ENCODE measurements around the gene MMP11.

MMP11 gene

DNA sequence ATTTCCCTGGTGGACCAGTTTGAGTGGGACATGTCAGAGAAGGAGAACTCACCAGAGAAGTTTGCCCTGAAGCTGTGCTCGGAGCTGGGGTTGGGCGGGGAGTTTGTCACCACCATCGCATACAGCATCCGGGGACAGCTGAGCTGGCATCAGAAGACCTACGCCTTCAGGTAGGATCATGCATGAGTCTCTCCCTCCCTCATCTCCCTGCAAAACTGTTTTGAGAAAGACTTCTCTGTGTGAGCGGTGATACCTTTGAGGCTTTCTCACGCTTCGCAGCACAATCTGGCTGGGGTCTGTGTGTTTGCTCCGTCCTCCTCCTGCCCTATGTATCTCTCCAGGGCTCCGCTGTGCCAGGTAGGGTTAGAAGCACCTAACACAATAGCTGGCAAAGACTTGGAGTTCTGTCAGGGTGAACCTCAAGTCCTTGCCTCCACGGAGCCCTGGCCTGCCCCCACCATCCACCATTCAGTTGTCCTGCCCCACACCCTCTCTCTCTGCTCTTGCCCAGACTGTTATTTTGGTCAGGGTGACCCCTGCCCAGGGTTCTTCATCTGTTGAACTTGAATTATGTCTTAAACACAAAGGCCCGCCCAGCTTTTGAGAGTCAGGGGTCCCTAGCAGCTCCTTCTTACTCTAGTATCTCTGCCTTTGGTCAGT lies 52.7 kb downstream of the MMP11 start:
- DNase-seq, result peak in 3 of 10 donors; percentile 2 to 70 (median 59)

DNA sequence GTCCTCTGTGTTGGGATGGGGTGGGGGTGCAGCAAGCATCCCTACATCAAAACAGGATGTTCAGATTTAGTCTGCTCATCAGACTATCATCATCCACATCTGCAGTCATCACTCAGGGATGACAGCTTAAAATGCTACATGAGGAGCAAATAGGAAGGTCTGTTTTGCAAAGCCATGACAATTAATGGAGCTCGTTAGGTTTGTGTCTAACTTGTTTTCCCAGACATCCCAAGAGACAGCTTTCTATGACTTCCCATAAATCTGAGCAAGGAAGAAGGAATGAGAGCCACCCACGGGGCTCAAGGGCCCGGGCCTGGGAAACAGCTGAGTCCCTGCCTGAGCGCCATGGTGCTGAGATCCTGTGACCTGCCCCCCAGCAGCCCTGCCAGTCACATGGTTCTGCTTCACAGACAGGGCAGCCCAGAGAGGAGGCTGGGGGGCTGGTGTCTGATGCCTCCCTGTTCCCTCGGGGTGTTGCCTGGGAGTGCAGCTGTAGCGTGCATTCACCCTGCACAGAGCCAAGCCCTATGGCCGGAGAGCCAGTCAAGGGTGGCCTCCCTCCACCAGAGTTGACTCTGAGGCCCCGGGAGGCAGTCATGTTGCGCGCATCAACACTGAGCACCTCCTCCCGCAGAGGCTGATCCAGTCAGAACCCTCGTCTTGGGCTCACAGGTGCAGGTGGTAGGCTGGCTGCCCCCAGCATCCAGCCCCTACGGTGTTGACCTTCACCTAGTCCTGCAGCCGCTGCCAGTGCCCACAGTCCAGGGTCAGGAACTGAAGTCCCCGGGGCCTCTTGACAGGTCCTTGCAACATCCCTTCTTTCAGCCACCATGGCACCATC lies 54.1 kb downstream of the MMP11 start:
- peak in 3 of 10 donors; percentile 60 to 69 (median 64) for DNase-seq
- intact Hi-C loops (cut with DNase I), result no loop called here

More for the DNA sequence above, 52.7 kb downstream of the MMP11 start:
- intact Hi-C loops (cut with DNase I), result no loop called here

DNA sequence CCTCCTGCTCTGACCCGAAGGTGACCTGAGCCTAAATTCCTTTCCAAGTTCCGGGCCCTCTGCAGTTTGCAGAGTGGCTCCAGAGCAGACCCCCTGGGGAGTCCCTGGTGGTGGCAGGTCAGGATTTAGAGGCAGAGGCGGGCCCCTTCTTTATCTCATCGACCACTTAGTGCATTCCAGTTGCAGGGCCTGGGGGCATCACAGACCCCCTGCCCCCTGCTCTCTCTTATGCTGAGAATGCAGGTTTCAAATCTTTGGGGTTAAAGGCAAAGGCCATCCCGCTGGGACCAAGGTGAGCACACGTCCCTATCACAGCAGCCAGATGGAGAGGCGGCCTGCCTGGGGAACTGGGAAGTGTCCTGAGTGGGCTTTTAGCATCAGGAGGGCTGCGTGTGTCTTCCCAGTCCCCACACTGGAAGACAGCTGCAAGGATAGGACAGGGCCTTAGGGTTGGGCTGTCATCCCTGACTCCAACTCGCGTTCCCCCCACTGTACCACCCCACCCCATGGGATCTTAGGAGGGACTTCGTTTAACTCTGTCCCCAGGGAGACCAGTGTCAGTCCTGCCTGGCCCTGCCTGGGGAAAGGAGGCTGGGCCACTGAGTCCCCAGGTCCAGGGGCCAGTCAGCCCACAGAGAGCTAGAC lies 54.8 kb downstream of the MMP11 start:
- DNase-seq, result peak in 3 of 10 donors; percentile 8 to 51 (median 33)
- intact Hi-C loops (cut with DNase I), result no loop called here

DNA sequence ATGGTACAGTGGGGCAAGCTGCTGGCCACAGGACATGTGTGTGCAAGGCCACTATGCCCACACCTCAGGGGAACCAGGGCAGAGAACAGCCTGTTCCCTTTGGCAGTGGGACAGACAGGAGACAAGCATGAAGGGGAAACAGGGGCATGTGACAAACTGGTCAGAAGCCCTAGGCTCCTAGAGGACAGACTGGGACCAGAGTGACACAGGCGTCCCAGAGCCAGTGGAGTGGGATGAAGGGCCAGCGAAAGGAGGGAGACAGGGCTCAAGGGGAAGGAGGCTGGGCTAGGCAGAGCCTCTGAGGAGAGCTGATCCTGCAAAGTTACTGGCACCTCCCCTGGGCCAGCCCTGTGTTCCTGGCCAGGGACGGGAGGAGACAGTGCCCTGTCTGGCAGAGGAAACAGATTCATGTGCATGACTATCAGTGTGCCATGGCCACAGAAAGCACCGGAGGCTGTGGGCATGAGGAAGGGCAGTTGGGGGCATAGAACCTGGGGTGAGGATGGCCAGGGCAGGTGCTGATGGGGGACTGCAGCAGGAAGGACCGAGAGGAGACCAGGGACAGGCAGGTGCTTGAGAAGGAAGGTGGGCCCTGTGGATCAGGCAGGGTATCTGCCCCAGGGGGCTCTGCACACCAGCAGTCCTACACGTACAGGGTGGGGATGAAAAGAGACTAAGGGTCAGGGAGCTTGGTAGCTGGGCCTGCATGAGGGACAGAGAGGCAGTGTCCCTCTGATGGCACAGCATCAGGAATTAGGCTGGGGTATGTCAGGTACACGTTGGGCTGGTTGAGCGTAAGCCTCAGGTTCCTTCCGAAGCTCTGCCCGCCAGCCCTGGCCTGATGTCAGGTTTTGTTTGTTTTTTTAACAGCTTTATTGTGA lies 56.4 kb downstream of the MMP11 start:
- peak in 3 of 10 donors; percentile 56 to 65 (median 59) for DNase-seq
- intact Hi-C loops (cut with DNase I), result no loop called here

DNA sequence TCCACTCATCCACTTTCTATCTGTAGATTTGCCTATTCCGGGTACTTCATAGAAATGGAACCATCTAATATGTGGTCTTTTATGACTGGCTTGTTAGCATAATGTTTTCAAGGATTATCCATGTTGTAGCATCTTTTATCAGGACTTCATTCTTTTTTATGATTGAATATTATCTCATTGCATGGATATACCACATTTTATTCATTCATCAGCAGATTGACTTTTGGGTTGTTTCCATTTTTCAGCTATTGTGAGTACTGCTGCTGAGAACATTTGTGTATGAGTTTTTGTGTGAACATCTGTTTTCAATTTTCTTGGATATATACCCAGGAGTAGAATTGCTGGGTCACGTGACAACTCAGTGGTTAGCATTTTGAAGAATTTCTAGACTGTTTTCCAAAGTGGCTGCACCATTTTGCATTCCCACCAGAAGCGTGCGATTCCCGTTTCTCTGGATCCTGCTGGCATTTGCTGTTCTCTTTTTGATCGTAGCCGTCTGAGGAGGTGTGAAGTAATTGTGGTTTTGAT lies 57.3 kb downstream of the MMP11 start:
- DNase-seq, result peak in 2 of 10 donors; percentile 12 to 42
- intact Hi-C loops (cut with DNase I), result no loop called here

DNA sequence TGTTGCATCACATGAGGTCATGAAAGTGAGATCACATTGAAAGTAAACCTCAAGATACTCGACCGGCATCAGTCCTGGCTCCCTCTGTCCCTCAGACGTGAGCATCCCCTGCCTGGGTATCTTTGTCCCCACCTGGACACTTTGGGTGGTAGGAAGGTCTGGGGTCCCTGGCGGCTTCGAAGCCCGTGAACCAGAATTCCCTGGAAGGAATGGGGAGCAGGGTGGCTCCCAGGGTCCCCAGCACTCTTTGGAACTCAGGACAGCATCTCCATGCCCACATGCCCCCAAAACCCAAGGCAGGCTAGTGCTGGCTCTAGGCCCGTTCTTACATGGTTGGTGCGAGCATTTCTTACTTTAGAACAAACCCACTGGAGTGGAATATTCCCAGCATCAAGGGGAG lies 58.6 kb downstream of the MMP11 start:
- peak in 2 of 10 donors; percentile 41 to 44 for DNase-seq
- intact Hi-C loops (cut with DNase I), result no loop called here

DNA sequence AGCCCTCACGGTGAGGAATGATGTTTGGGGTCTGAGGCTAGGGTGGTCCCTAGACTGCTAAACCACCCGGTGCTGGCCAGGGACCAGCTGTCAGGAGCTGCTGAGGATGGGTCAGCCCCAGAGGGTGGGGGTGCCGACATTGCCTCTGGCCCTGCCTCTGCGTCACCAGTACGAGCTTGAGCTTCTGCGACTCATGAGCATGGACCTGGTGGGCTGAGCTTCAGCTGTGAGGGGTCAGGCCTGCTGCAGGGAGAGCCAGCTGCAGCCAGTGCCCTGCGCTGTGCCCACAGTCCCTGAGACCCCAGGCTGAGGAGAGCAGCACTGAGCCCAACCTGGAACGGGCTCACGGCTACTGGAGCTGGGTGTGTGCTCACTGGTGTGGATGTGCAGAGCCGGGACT lies 59.1 kb downstream of the MMP11 start:
- DNase-seq, result peak in 3 of 10 donors; percentile 51 to 68 (median 66)
- intact Hi-C loops (cut with DNase I), result no loop called here

DNA sequence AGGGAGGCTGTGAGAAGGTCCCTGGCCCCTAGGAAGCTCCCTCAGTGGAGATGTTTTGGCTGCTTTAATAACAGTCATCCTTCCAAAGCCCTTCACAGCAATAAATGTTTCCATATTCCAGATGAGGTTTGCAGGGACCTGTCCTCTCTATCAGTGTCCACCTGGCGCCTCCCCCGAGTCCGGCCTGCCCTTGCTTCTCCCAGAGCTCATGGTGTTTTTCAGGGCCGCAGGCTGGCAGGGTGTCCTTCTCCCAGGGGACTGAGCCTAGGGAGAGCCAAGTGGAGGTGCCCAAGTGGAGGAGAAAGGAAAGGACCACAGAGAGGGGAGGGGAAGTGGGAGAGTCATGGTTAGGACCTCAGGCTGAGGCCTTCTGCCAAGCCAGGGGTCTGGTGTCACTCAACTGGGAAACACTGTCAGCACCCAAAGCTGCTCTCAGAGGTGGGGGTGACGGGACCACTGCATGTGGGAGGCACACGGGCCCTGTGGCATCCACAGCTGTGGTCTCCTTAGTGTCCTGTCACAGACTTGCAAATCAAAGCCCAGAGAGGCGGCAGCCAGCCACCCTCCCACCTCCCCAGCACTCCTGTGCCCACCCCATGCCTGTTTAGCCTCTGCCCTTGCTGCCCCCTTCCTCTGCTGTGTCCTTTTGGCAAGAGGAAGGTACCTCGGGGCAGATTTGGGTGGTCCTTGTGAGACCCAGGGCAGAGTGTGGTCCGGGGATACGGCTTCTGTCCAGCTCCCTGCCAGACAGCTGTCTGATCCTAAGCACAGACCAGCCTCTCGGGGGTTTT lies 59.8 kb downstream of the MMP11 start:
- DNase-seq, result peak in 3 of 10 donors; percentile 58 to 69 (median 68)

DNA sequence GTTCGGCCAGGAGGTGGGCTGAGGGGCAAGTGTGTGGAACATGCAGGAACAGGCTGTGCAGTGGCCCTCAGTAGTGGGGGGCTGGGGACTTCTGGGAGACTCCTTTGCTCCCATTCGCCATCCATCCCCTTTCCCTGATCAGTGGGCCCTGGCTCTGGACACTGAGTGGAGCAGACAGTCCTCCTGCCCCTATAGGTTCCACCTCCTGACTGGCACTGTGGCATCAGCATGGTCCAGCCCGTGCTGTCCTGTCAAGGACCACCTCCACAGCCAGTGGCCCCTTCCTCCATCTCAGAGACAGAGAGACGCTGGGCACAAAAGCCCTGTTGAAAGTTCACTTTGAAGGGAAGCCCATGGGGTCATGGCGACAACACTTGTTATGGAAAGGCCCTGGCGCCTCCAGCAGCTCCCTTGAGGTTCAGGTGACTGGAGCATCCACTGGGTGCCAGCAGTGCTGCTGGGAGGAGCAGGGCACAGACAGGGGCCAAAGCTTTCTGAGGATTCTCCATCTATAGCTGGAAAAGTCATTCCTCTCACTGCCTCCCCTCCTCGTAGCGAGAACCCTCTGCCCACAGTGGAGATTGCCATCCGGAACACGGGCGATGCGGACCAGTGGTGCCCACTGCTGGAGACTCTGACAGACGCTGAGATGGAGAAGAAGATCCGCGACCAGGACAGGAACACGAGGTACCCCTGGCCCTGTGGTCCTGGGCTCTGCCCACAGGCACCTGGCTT lies 60.5 kb downstream of the MMP11 start:
- DNase-seq, result peak in 3 of 10 donors; percentile 64 to 80 (median 73)

More for the DNA sequence above, 59.8 kb downstream of the MMP11 start:
- intact Hi-C loops (cut with DNase I), result no loop called here

More for the DNA sequence above, 60.5 kb downstream of the MMP11 start:
- intact Hi-C loops (cut with DNase I), result no loop called here

Measured in posterior cingulate gyrus (tissue), 11 donors.